ENCODE results near the gene CHKA. TPM values are rescaled to one million over a fixed set of nuclear protein-coding genes. Genes with fewer than 3 reads are reported as not detected.

CHKA gene
- total RNA-seq, 1 experiment from 2014 or later, result 63.0 TPM

DNA sequence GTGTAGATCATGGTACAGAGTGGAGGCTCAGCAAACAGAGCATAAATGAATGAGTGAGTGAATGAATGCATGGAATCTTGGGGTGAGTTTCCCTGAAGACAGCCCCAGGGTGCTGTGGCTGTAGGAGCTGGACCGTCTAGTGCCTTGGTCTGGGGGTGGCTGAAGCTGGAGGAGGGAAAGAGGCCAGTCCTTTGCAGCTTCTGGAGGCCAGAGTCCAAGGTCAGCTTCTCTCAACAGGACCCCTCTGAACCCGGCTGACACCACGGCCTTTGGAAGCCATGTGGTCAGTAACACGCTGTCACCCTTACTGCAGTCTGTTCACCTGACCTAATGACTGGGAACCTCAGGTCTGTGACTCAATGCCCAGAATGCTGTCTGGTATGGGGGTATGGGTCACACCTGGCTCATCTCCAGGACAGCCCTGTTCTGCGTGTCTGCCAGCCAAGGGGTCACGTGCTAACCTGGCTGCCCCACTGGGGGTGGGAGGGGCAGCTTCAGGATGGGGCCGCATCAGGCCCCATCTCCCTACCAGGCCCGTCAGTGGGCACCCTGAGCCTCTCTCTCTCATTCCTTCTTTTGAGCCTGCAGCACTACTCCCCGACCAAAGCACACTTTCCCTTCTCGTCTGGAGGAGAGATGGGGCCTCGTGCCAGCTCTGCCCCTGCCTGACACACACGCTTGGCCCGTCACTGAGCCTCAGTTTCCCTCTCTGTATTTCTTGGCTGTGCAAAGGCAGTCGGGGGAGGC lies 24.1 kb upstream of the CHKA start:
- Mint-ChIP-seq H3K36me3 (ENCODE audit: insufficient read depth in 1 of 3, low read depth in 3 of 3) (no peaks in the 10 kb centered on the region), H3K27ac (peak overlapping the region in 1 of 3 experiments; percentile 74; a peak in 1 of 7 replicates), H3K9me3 (no peaks in the 10 kb centered on the region), H3K4me1 (peaks cover 0 to 6% of the 10 kb centered on the region in 2 experiments; a peak in 1 of 4 replicates), H3K27me3 (ENCODE audit: low read depth) (no peaks in the 10 kb centered on the region), H3K4me3 (no peak overlapping the region)
- no CpG with 5 or more reads among the region's 14 CpGs for WGBS (ENCODE audit: extremely low coverage, insufficient read length, low lambda C conversion rate)
- Histone ChIP-seq H3K27me3 (ENCODE audit: insufficient read depth, low read length) (no peaks in the 10 kb centered on the region), H3K9ac (ENCODE audit: extremely low read depth, insufficient read length, low read length) (no peak overlapping the region), H3K79me2 (ENCODE audit: insufficient read depth, low read length) (no peaks in the 10 kb centered on the region), H3K18ac (ENCODE audit: insufficient read length, low read depth, low read length) (no peak overlapping the region), H3K14ac (ENCODE audit: insufficient read depth, low read length) (no peak overlapping the region), H3K56ac (ENCODE audit: insufficient read length, low read depth, low read length) (no peak overlapping the region), H3K4me1 (ENCODE audit: insufficient read depth, low read length) (no peaks in the 10 kb centered on the region), H3K79me1 (ENCODE audit: insufficient read depth, low read depth, low read length, poor library complexity, severe bottlenecking) (no peaks in the 10 kb centered on the region), H4K20me1 (ENCODE audit: control insufficient read depth, insufficient read depth, insufficient read length) (no peaks in the 10 kb centered on the region), H2BK20ac (ENCODE audit: low read depth, low read length, poor library complexity, severe bottlenecking) (no peak overlapping the region), H2BK12ac (ENCODE audit: insufficient read length, low read depth, low read length) (no peak overlapping the region), H3K4ac (ENCODE audit: low read depth, low read length) (no peak overlapping the region), H2AFZ (ENCODE audit: low read length) (no peak overlapping the region), H2BK5ac (ENCODE audit: insufficient read length, low read length) (no peak overlapping the region), H3T11ph (ENCODE audit: low read length) (no peak overlapping the region), H4K8ac (replicated peaks; ENCODE audit: insufficient read length, low read depth, low read length) (no peak overlapping the region), H3K27ac (ENCODE audit: insufficient read length, low read depth, low read length) (no peak overlapping the region), H3K23ac (ENCODE audit: insufficient read length, low read depth, low read length) (no peak overlapping the region), H2BK120ac (ENCODE audit: low read depth, low read length, poor library complexity, severe bottlenecking) (no peak overlapping the region), H2BK15ac (ENCODE audit: low read depth, low read length) (no peak overlapping the region), H4K5ac (ENCODE audit: insufficient read length, low read depth, low read length) (no peak overlapping the region), H3K23me2 (ENCODE audit: insufficient read length, low read depth, low read length, poor library complexity, severe bottlenecking) (no peaks in the 10 kb centered on the region), H2AK5ac (ENCODE audit: insufficient read length, low read length) (no peak overlapping the region), H3K4me2 (ENCODE audit: insufficient read depth, insufficient read length, low read length) (no peak overlapping the region), H4K91ac (ENCODE audit: insufficient read length, low read depth, low read length) (no peak overlapping the region), H3K9me3 (ENCODE audit: control insufficient read depth, low read depth, low read length) (no peaks in the 10 kb centered on the region)
- TF ChIP-seq, protein P1, sequence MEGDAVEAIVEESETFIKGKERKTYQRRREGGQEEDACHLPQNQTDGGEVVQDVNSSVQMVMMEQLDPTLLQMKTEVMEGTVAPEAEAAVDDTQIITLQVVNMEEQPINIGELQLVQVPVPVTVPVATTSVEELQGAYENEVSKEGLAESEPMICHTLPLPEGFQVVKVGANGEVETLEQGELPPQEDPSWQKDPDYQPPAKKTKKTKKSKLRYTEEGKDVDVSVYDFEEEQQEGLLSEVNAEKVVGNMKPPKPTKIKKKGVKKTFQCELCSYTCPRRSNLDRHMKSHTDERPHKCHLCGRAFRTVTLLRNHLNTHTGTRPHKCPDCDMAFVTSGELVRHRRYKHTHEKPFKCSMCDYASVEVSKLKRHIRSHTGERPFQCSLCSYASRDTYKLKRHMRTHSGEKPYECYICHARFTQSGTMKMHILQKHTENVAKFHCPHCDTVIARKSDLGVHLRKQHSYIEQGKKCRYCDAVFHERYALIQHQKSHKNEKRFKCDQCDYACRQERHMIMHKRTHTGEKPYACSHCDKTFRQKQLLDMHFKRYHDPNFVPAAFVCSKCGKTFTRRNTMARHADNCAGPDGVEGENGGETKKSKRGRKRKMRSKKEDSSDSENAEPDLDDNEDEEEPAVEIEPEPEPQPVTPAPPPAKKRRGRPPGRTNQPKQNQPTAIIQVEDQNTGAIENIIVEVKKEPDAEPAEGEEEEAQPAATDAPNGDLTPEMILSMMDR (conservative IDR thresholded peaks at IDR 0.05), result no peak
- no peak for DNase-seq

Data from H9 (cell line).